Measurements from ENCODE around the gene RNF6.

RNF6 gene

GRCh38 chr13:26216042-26216441, 6.1 kb downstream of the RNF6 start:
- Mint-ChIP-seq H3K27ac (no peak overlapping the region), H3K4me1 (ENCODE audit: low read depth in 2 of 2) (peaks cover 21 to 27% of the 10 kb centered on the region in 2 donors), H3K27me3 (no peaks in the 10 kb centered on the region), H3K36me3 (ENCODE audit: insufficient read depth) (peaks cover 65% of the 10 kb centered on the region), H3K4me3 (no peak overlapping the region), H3K9me3 (no peaks in the 10 kb centered on the region)
- DNase-seq (no peak), ATAC-seq (replicated peaks) (no peak)

- no peak for ATAC-seq (replicated peaks)
- peaks cover 11 to 20% of the 10 kb centered on the region in 2 donors for H3K4me1 Mint-ChIP-seq (ENCODE audit: low read depth in 2 of 2)
- H3K27me3 Mint-ChIP-seq: no peaks in the 10 kb centered on the region
- H3K27ac Mint-ChIP-seq: no peak overlapping the region
- H3K9me3 Mint-ChIP-seq: no peaks in the 10 kb centered on the region
- peaks cover 64% of the 10 kb centered on the region for H3K36me3 Mint-ChIP-seq (ENCODE audit: insufficient read depth)
- H3K4me3 Mint-ChIP-seq: no peak overlapping the region
- DNase-seq: no peak
Observed at GRCh38 chr13:26213982-26214381, 8.1 kb downstream of the RNF6 start.

GRCh38 chr13:26213345-26213744, 8.8 kb downstream of the RNF6 start:
- Mint-ChIP-seq H3K4me3 (no peak overlapping the region), H3K36me3 (ENCODE audit: insufficient read depth) (peaks cover 67% of the 10 kb centered on the region), H3K4me1 (ENCODE audit: low read depth in 2 of 2) (peaks cover 13 to 24% of the 10 kb centered on the region in 2 donors), H3K27me3 (no peaks in the 10 kb centered on the region), H3K9me3 (no peaks in the 10 kb centered on the region), H3K27ac (no peak overlapping the region)
- ATAC-seq (replicated peaks): no peak
- no peak for DNase-seq

- Mint-ChIP-seq H3K9me3 (no peaks in the 10 kb centered on the region), H3K4me3 (no peak overlapping the region), H3K27ac (no peak overlapping the region), H3K36me3 (ENCODE audit: insufficient read depth) (peaks cover 43% of the 10 kb centered on the region), H3K27me3 (no peaks in the 10 kb centered on the region), H3K4me1 (ENCODE audit: low read depth in 2 of 2) (peaks cover 5 to 13% of the 10 kb centered on the region in 2 donors)
- ATAC-seq (replicated peaks) (no peak), DNase-seq (no peak)
Observed at GRCh38 chr13:26208287-26208686, 13.8 kb downstream of the RNF6 start.

GRCh38 chr13:26202365-26202972, 19.6 kb downstream of the RNF6 start:
- peak overlapping the region in 1 of 2 donors; percentile 60 for H3K27ac Mint-ChIP-seq
- DNase-seq (no peak), ATAC-seq (replicated peaks) (no peak)
- H3K27me3 Mint-ChIP-seq: no peaks in the 10 kb centered on the region
- no peaks in the 10 kb centered on the region for H3K9me3 Mint-ChIP-seq
- H3K4me3 Mint-ChIP-seq: no peak overlapping the region
- H3K4me1 Mint-ChIP-seq (ENCODE audit: low read depth in 2 of 2): peaks cover 1 to 12% of the 10 kb centered on the region in 2 donors
- peaks cover 16% of the 10 kb centered on the region for H3K36me3 Mint-ChIP-seq (ENCODE audit: insufficient read depth)

- Mint-ChIP-seq H3K9me3 (peaks cover 0 to 1% of the 10 kb centered on the region in 2 donors), H3K27ac (no peak overlapping the region), H3K36me3 (ENCODE audit: insufficient read depth) (peaks cover 12% of the 10 kb centered on the region), H3K4me3 (no peak overlapping the region), H3K27me3 (no peaks in the 10 kb centered on the region), H3K4me1 (ENCODE audit: low read depth in 2 of 2) (peaks cover 1 to 12% of the 10 kb centered on the region in 2 donors)
- ATAC-seq (replicated peaks): no peak
- no peak for DNase-seq
Observed at GRCh38 chr13:26200811-26201210, 21.3 kb downstream of the RNF6 start.

GRCh38 chr13:26198116-26198515, 24.0 kb downstream of the RNF6 start:
- Mint-ChIP-seq H3K27ac (no peak overlapping the region), H3K9me3 (peaks cover 2 to 11% of the 10 kb centered on the region in 2 donors), H3K36me3 (ENCODE audit: insufficient read depth) (no peaks in the 10 kb centered on the region), H3K4me3 (no peak overlapping the region), H3K27me3 (no peaks in the 10 kb centered on the region), H3K4me1 (ENCODE audit: low read depth in 2 of 2) (peaks cover 1 to 12% of the 10 kb centered on the region in 2 donors)
- ATAC-seq (replicated peaks): no peak
- DNase-seq: no peak

- no peak overlapping the region for H3K27ac Mint-ChIP-seq
- no peak for DNase-seq
- H3K4me1 Mint-ChIP-seq (ENCODE audit: low read depth in 2 of 2): peaks cover 1 to 12% of the 10 kb centered on the region in 2 donors
- H3K27me3 Mint-ChIP-seq: no peaks in the 10 kb centered on the region
- H3K4me3 Mint-ChIP-seq: no peak overlapping the region
- no peak for ATAC-seq (replicated peaks)
- peaks cover 2 to 11% of the 10 kb centered on the region in 2 donors for H3K9me3 Mint-ChIP-seq
- H3K36me3 Mint-ChIP-seq (ENCODE audit: insufficient read depth): no peaks in the 10 kb centered on the region
Observed at GRCh38 chr13:26197298-26197697, 24.8 kb downstream of the RNF6 start.

GRCh38 chr13:26186995-26187394, 35.1 kb downstream of the RNF6 start:
- H3K4me1 Mint-ChIP-seq (ENCODE audit: low read depth in 2 of 2): peaks cover 16 to 23% of the 10 kb centered on the region in 2 donors
- H3K4me3 Mint-ChIP-seq: peak overlapping the region; percentile 95 to 96
- peaks cover 16% of the 10 kb centered on the region for H3K36me3 Mint-ChIP-seq (ENCODE audit: insufficient read depth)
- no peaks in the 10 kb centered on the region for H3K9me3 Mint-ChIP-seq
- H3K27me3 Mint-ChIP-seq: no peaks in the 10 kb centered on the region
- no peak for ATAC-seq (replicated peaks)
- peak overlapping the region; percentile 95 to 97 for H3K27ac Mint-ChIP-seq
- DNase-seq: no peak

- Mint-ChIP-seq H3K27ac (peak overlapping the region; percentile 95 to 97), H3K9me3 (no peaks in the 10 kb centered on the region), H3K4me3 (peak overlapping the region; percentile 95 to 96), H3K36me3 (ENCODE audit: insufficient read depth) (peaks cover 16% of the 10 kb centered on the region), H3K4me1 (ENCODE audit: low read depth in 2 of 2) (peaks cover 16 to 23% of the 10 kb centered on the region in 2 donors), H3K27me3 (no peaks in the 10 kb centered on the region)
- DNase-seq (peak; percentile 89 to 92 (median 92)), ATAC-seq (replicated peaks) (peak; percentile 90)
Observed at GRCh38 chr13:26186118-26186870, 35.8 kb downstream of the RNF6 start.

- H3K4me3 Mint-ChIP-seq: peak overlapping the region; percentile 95 to 96
- DNase-seq: no peak
- H3K27me3 Mint-ChIP-seq: no peaks in the 10 kb centered on the region
- no peaks in the 10 kb centered on the region for H3K9me3 Mint-ChIP-seq
- peaks cover 16 to 23% of the 10 kb centered on the region in 2 donors for H3K4me1 Mint-ChIP-seq (ENCODE audit: low read depth in 2 of 2)
- no peak for ATAC-seq (replicated peaks)
- H3K36me3 Mint-ChIP-seq (ENCODE audit: insufficient read depth): peaks cover 16% of the 10 kb centered on the region
- peak overlapping the region; percentile 95 to 97 for H3K27ac Mint-ChIP-seq
Observed at GRCh38 chr13:26185720-26186117, 36.4 kb downstream of the RNF6 start.

GRCh38 chr13:26184791-26185250, 37.3 kb downstream of the RNF6 start:
- no peak overlapping the region for H3K27ac Mint-ChIP-seq
- H3K27me3 Mint-ChIP-seq: peaks cover 0 to 2% of the 10 kb centered on the region in 2 donors
- no peaks in the 10 kb centered on the region for H3K9me3 Mint-ChIP-seq
- H3K4me3 Mint-ChIP-seq: peak overlapping the region in 1 of 2 donors; percentile 48
- DNase-seq (peak; percentile 64 to 69 (median 66)), ATAC-seq (replicated peaks) (peak; percentile 35)
- H3K36me3 Mint-ChIP-seq (ENCODE audit: insufficient read depth): peaks cover 16% of the 10 kb centered on the region
- peaks cover 16 to 23% of the 10 kb centered on the region in 2 donors for H3K4me1 Mint-ChIP-seq (ENCODE audit: low read depth in 2 of 2)

- Mint-ChIP-seq H3K4me3 (no peak overlapping the region), H3K4me1 (ENCODE audit: low read depth in 2 of 2) (peaks cover 16 to 23% of the 10 kb centered on the region in 2 donors), H3K27me3 (peaks cover 0 to 11% of the 10 kb centered on the region in 2 donors), H3K27ac (no peak overlapping the region), H3K9me3 (no peaks in the 10 kb centered on the region), H3K36me3 (ENCODE audit: insufficient read depth) (peaks cover 16% of the 10 kb centered on the region)
- ATAC-seq (replicated peaks) (no peak), DNase-seq (no peak)
Observed at GRCh38 chr13:26183416-26183815, 38.7 kb downstream of the RNF6 start.

- Mint-ChIP-seq H3K4me1 (ENCODE audit: low read depth in 2 of 2) (no peaks in the 10 kb centered on the region), H3K27ac (no peak overlapping the region), H3K27me3 (peaks cover 0 to 11% of the 10 kb centered on the region in 2 donors), H3K36me3 (ENCODE audit: insufficient read depth) (no peaks in the 10 kb centered on the region), H3K9me3 (no peaks in the 10 kb centered on the region), H3K4me3 (no peak overlapping the region)
- DNase-seq (no peak), ATAC-seq (replicated peaks) (no peak)
Observed at GRCh38 chr13:26179344-26179743, 42.8 kb downstream of the RNF6 start.
